ENCODE measurements around the gene MEGF11. TPM values are rescaled to one million over a fixed set of nuclear protein-coding genes. Genes with fewer than 3 reads are reported as not detected.
"Not testable (repeated sequence)": the region's sequence is repeated elsewhere in the genome, so short reads cannot be mapped to it uniquely, and the experiment has no call there.

Gene MEGF11
- total RNA-seq, 2 experiments from 2014 or later = 3.3 to 6.8 TPM

DNA sequence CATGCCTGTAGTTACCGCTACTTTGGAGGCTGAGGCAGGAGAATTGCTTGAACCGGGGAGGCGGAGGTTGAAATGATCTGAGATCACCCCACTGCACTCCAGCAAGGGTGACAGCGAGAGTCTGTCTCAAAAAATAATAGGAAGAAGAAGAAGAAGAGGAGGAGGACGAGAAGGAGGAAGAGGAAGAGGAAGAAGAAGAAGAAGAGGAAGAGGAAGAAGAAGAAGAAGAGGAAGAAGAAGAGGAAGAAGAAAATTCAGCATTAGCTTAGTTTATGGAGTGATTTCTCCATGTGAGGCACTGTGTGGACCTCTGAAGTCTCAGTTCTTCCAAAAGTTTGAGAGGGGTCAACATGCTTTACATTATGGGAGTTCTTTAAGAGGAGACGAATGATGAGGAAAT is 17.4 kb upstream of the MEGF11 start:
- ChIA-PET CTCF (ENCODE audit: unreplicated experiment) (no interaction called here), POLR2A (no interaction called here)
- H4K20me1 ChIP-seq (ENCODE audit: insufficient read depth, low read length) = no peaks in the 10 kb centered on the region

DNA sequence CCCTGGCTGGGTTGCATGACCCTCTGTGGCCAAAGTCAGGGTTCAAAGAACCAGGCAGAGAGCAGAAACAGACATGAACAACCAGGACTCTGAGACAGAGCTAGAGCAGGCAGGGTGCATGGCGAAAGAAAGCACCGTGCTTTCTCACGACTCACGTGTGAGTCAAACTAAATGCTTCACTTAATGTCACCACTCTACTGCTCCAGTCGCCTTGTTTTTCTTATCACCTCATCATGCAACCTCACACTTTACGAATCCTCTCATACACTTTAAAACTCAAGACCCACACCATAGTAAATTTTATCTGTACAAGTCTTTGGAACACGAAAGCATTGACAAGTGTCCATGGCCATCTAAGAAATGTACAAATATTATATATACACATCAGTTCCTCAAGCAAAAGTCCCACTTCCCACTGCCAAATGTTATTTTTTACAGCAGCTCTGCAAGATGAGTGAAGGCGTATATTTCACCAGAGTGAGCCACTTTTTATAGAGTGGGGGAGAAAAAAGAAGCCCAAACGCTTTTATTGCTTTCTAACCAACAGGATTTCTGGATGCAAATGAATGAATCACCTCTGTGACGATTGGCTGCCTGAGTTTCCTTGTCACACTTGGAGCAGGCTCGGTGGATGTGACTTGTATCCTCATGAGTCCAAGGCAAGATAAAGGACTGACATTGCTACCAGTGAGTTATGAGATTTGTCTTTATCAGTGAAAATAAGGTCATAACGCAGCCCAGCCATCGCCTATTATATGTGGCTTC is 16.0 kb upstream of the MEGF11 start:
- no peak overlapping the region for H3K27ac ChIP-seq (ENCODE audit: low read depth, low read length, poor library complexity, severe bottlenecking)
- ChIA-PET CTCF (ENCODE audit: unreplicated experiment) (no interaction called here), POLR2A (interaction anchor here (0.5 kb wide), 1 partner anchor 10 kb away, joined by 3 read pairs; no protein-coding TSS in a partner anchor)
- intact Hi-C loops (cut with micrococcal nuclease; ENCODE audit: unreplicated experiment) = no loop called here
- H4K20me1 ChIP-seq (ENCODE audit: insufficient read depth, low read length) = no peaks in the 10 kb centered on the region
- BruUV-seq (replicated peaks) = no TSS peak
- H2AFZ ChIP-seq (ENCODE audit: low read length) = no peak overlapping the region
- no peaks in the 10 kb centered on the region for H3K36me3 ChIP-seq (ENCODE audit: insufficient read depth, low read length)
- no peak for DNase-seq (ENCODE audit: low spot score)
- H3K79me2 ChIP-seq (ENCODE audit: insufficient read depth, low read depth, low read length) = no peaks in the 10 kb centered on the region
- no peaks in the 10 kb centered on the region for H3K9me2 ChIP-seq (ENCODE audit: insufficient read depth, low read length)
- no peaks in the 10 kb centered on the region for H3K9me3 ChIP-seq (ENCODE audit: low read length)
- no peaks in the 10 kb centered on the region for H3K4me1 ChIP-seq (ENCODE audit: insufficient read depth, low read length, poor library complexity, severe bottlenecking)
- TF ChIP-seq, protein P1, sequence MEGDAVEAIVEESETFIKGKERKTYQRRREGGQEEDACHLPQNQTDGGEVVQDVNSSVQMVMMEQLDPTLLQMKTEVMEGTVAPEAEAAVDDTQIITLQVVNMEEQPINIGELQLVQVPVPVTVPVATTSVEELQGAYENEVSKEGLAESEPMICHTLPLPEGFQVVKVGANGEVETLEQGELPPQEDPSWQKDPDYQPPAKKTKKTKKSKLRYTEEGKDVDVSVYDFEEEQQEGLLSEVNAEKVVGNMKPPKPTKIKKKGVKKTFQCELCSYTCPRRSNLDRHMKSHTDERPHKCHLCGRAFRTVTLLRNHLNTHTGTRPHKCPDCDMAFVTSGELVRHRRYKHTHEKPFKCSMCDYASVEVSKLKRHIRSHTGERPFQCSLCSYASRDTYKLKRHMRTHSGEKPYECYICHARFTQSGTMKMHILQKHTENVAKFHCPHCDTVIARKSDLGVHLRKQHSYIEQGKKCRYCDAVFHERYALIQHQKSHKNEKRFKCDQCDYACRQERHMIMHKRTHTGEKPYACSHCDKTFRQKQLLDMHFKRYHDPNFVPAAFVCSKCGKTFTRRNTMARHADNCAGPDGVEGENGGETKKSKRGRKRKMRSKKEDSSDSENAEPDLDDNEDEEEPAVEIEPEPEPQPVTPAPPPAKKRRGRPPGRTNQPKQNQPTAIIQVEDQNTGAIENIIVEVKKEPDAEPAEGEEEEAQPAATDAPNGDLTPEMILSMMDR (conservative IDR thresholded peaks at IDR 0.05; ENCODE audit: low read length) = no peak
- no peak for TF ChIP-seq EZH2phosphoT487 (IDR thresholded peaks at IDR 0.05; ENCODE audit: borderline replicate concordance, low read depth, low read length)
- no peak overlapping the region for H3K4me3 ChIP-seq (ENCODE audit: low read depth, low read length, poor library complexity, severe bottlenecking)
- H3K4me2 ChIP-seq (ENCODE audit: low read length) = no peak overlapping the region

More for the DNA sequence above, 17.4 kb upstream of the MEGF11 start:
- no peak for DNase-seq (ENCODE audit: low spot score)
- Histone ChIP-seq H3K4me3 (ENCODE audit: low read depth, low read length, poor library complexity, severe bottlenecking) (no peak overlapping the region), H3K79me2 (ENCODE audit: insufficient read depth, low read depth, low read length) (no peaks in the 10 kb centered on the region), H3K9me2 (ENCODE audit: insufficient read depth, low read length) (no peaks in the 10 kb centered on the region), H3K9me3 (ENCODE audit: low read length) (no peaks in the 10 kb centered on the region), H3K4me1 (ENCODE audit: insufficient read depth, low read length, poor library complexity, severe bottlenecking) (no peaks in the 10 kb centered on the region), H2AFZ (ENCODE audit: low read length) (no peak overlapping the region), H3K4me2 (ENCODE audit: low read length) (no peak overlapping the region), H3K36me3 (ENCODE audit: insufficient read depth, low read length) (no peaks in the 10 kb centered on the region), H3K27ac (ENCODE audit: low read depth, low read length, poor library complexity, severe bottlenecking) (no peak overlapping the region)
- TF ChIP-seq, protein P1 (conservative IDR thresholded peaks at IDR 0.05; ENCODE audit: low read length) = no peak
- TF ChIP-seq EZH2phosphoT487 (IDR thresholded peaks at IDR 0.05; ENCODE audit: borderline replicate concordance, low read depth, low read length) = no peak
- intact Hi-C loops (cut with micrococcal nuclease; ENCODE audit: unreplicated experiment) = no loop called here
- no TSS peak for BruUV-seq (replicated peaks)

DNA sequence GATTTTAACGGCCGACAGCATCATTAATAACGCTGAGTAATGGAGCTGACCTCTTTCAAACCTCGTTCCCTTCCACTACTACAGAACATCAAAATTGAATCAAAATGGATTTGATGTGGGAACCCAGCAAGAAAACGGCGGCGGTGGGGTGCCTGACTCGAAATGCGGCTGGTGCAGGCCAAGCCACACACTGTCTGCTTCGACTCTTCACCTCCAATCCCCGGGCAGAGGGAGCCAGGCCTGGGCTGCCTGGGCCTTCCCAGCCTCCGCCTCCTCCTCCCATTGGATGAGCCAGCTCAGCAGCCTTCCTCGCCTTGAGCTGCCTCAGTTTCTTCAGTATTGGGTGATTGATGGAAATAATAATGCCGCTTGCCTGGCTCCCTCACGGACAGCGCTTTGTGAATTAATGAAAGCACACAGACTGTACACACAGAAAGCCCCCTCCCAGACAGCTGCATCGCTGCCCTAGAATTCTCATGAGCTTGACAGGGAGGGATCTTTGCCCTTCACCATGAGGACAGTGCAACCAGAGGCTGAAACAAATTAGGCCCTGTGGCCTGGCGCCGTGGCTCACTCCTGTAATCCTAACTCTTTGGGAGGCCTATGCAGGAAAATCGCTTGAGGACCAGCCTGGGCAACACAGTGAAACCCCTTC is 11.4 kb upstream of the MEGF11 start:
- no peak for TF ChIP-seq EZH2phosphoT487 (IDR thresholded peaks at IDR 0.05; ENCODE audit: borderline replicate concordance, low read depth, low read length)
- TF ChIP-seq, protein P1 (conservative IDR thresholded peaks at IDR 0.05; ENCODE audit: low read length) = no peak
- H3K4me3 ChIP-seq (ENCODE audit: low read depth, low read length, poor library complexity, severe bottlenecking) = no peak overlapping the region
- intact Hi-C loops (cut with micrococcal nuclease; ENCODE audit: unreplicated experiment) = no loop called here
- no peak overlapping the region for H3K4me2 ChIP-seq (ENCODE audit: low read length)
- POLR2A ChIA-PET = no interaction called here
- CTCF ChIA-PET (ENCODE audit: unreplicated experiment) = no interaction called here
- DNase-seq (ENCODE audit: low spot score) = no peak
- no peaks in the 10 kb centered on the region for H4K20me1 ChIP-seq (ENCODE audit: insufficient read depth, low read length)
- no peaks in the 10 kb centered on the region for H3K79me2 ChIP-seq (ENCODE audit: insufficient read depth, low read depth, low read length)
- H3K36me3 ChIP-seq (ENCODE audit: insufficient read depth, low read length) = no peaks in the 10 kb centered on the region
- H3K27ac ChIP-seq (ENCODE audit: low read depth, low read length, poor library complexity, severe bottlenecking) = no peak overlapping the region
- no peaks in the 10 kb centered on the region for H3K4me1 ChIP-seq (ENCODE audit: insufficient read depth, low read length, poor library complexity, severe bottlenecking)
- H3K9me2 ChIP-seq (ENCODE audit: insufficient read depth, low read length) = no peaks in the 10 kb centered on the region
- no TSS peak for BruUV-seq (replicated peaks)
- no peak overlapping the region for H2AFZ ChIP-seq (ENCODE audit: low read length)
- H3K9me3 ChIP-seq (ENCODE audit: low read length) = 0 out of 2 replicates have a peak, but pooled peaks cover 7% of the 10 kb centered on the region

DNA sequence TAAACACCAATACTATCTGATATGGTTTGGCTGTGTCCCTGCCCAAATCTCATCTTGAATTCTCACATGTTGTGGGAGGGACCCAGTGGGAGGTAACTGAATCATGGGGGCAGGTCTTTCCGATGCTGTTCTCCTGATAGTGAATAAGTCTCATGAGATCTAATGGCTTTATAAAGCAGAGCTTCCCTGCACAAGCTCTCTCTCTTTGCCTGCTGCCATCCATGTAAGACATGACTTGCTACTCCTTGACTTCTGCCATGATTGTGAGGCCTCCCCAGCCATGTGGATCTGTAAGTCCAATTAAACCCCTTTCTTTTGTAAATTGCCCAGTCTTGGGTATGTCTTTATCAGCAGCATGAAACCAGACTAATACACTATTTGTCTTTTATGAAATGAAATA is 9.3 kb upstream of the MEGF11 start:
- H3K79me2 ChIP-seq (ENCODE audit: insufficient read depth, low read depth, low read length); H3K27ac ChIP-seq (ENCODE audit: low read depth, low read length, poor library complexity, severe bottlenecking); BruUV-seq (replicated peaks); H2AFZ ChIP-seq (ENCODE audit: low read length); H3K4me3 ChIP-seq (ENCODE audit: low read depth, low read length, poor library complexity, severe bottlenecking); H3K9me3 ChIP-seq (ENCODE audit: low read length); POLR2A ChIA-PET; H3K36me3 ChIP-seq (ENCODE audit: insufficient read depth, low read length); CTCF ChIA-PET (ENCODE audit: unreplicated experiment); H3K4me2 ChIP-seq (ENCODE audit: low read length); intact Hi-C loops (cut with micrococcal nuclease; ENCODE audit: unreplicated experiment); H3K9me2 ChIP-seq (ENCODE audit: insufficient read depth, low read length); H3K4me1 ChIP-seq (ENCODE audit: insufficient read depth, low read length, poor library complexity, severe bottlenecking); DNase-seq (ENCODE audit: low spot score); H4K20me1 ChIP-seq (ENCODE audit: insufficient read depth, low read length): not testable (repeated sequence)
